ENCODE measurements around the gene OSBPL1A.

Gene OSBPL1A

DNA sequence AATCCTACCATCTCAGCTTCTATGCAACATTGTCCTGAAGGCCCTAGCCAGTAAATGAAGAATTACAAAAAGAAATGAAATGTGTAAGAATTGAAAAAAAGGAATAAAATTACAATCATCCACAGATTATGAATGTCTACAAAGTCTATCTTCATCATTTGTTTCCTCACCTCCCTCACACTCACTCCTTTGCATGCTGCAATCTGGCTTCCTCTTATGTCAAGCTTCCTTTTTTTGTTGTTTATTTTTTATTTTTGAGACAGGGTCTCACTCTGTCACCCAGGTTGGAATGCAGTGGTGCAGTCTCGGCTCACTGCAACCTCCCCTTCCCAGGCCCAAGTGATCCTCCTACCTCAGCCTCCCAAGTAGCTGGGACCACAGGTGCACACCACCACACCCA, 129.7 kb downstream of the OSBPL1A start:
- DNase-seq (ENCODE audit: low spot score), result no peak

- no peak for DNase-seq (ENCODE audit: low spot score)
Observed at GRCh38 chr18:24266131-24266530, 131.5 kb downstream of the OSBPL1A start.

DNA sequence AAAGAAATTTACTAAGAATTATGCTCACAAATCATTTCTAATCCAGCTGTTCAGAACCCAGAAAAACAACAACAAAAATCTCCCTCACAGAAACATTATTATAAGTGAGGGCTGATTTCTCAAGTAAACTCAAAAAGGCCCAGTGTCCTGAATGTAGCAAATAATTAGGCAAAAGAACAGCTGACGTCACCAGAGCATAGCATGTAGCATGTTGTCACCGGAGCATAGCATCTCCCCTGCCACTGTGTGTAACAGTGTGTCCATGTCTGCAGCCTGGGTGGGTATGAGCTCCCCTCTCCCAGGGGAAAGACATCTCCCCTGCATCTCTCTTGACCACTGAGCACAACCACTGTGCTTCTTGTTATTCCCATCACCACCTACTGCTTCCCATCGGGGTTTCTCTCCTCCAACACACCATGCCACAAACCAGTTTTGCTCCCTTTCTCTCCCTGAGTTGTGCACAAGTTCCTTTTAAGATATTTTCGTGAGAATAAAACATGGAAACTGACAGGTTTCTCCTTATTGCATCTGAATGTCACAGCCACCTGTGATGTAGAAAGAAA, 132.0 kb downstream of the OSBPL1A start:
- no peak for DNase-seq (ENCODE audit: low spot score)

DNA sequence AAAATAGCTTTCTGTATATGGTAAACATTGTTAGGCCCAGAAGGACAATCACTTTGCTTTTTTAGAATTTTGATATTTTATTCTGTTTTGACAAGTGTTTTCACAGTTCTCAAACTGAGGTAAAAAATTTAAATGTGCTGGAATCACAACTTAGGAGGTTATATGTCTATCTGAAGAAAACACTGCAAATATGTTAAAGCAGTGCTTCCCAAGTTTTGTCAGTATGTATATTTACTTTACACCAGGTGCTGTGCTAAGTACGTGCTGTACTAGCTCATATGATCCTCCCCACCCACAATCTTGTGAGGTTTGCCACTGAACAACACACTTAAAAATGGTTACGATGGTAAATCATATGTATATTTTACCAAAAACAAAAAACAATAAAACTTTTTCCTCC, 134.6 kb downstream of the OSBPL1A start:
- DNase-seq (ENCODE audit: low spot score), result no peak

- DNase-seq (ENCODE audit: low spot score), result no peak
Observed at GRCh38 chr18:24262087-24262486, 135.5 kb downstream of the OSBPL1A start.

GRCh38 chr18:24259869-24260641, 137.6 kb downstream of the OSBPL1A start:
- no peak for DNase-seq (ENCODE audit: low spot score)

DNA sequence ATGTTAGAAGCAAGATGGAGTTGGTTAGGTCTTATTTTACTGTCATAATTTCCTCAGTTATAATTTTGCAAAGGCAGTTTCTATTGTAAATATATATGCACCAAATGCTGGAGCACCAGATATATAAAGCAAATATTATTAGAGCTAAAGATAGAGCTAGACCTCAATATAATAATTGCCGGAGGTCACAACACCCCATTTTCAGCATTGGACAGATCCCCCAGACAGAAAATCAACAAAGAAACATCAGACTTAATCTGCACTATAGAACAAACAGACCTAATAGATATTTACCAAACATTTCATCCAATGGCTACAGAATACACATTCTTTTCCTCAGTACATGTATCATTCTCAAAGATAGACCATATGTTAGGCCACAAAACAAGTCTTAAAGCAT, 143.6 kb downstream of the OSBPL1A start:
- no peak for DNase-seq (ENCODE audit: low spot score)

GRCh38 chr18:24249716-24250115, 147.9 kb downstream of the OSBPL1A start:
- no peak for DNase-seq (ENCODE audit: low spot score)

GRCh38 chr18:24248359-24248758, 149.3 kb downstream of the OSBPL1A start:
- no peak for DNase-seq (ENCODE audit: low spot score)

- DNase-seq (ENCODE audit: low spot score), result no peak
Observed at GRCh38 chr18:24246143-24246542, 151.5 kb downstream of the OSBPL1A start.

GRCh38 chr18:24244698-24245097, 152.9 kb downstream of the OSBPL1A start:
- no peak for DNase-seq (ENCODE audit: low spot score)

DNA sequence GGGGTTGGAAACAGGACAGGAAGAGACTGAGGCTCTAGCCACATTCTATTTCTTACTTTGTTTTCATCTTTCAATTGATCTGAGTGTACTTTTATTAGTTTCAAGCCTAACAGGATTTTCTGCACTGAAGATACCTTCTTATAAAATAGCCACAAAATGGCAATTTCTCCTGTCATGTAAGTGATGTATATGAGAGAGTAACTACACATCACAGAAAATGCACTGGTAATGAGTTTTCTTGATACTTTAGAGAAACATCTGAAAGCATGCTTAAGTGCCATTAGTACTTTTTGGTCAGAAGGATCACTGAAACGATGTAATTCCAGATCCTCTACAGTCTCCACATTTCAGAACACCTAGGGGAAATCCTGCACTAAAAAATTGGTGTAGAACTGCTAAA, 153.9 kb downstream of the OSBPL1A start:
- no peak for DNase-seq (ENCODE audit: low spot score)

- DNase-seq (ENCODE audit: low spot score), result no peak
Observed at GRCh38 chr18:24239341-24239740, 158.3 kb downstream of the OSBPL1A start.

DNA sequence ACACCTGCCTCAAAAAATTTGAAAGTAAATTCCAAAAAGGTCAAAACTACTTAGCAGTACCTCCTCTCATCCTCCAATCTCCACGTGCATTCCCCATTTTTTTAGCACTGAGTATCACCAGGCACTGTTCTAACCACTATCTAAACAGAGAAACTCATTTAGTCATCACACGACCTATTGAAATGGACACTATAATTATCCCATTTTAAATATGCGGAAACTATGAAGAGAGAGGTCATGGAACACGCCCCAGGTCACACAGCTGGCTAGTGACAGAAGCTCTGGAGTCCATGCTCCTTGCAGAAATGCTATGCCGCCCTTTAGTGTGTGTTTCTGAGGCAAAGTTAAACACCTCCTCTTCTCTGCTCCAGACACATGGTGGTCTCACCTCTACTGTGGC, 159.2 kb downstream of the OSBPL1A start:
- no peak for DNase-seq (ENCODE audit: low spot score)

DNA sequence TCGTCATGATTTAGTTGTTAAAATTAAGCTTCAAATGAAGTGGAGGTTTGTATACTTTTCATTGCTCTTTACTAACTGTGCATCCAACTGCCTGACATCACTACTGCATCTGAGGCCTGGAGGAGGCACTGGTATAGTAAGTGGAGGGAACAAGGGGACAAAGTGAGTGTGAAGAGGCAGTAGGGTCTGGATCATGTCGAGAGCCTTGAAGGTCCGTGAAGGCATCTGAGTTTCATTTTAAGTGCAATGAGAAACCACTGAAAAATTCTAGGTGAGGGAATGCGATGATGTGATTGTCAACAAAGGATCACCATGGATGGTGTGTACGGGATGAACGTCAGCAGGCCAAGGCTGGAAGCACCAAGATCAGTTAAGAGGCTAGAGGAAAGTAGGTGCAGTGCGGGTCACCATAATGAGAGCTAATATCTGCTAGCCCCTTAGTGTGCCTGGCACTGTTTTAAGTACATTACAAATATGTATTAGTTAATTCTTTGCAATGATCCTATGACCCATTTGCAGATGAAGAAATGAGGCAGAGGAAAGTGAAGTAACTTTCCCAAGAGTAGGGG, 162.7 kb downstream of the OSBPL1A start:
- no peak for DNase-seq (ENCODE audit: low spot score)

GRCh38 chr18:24234330-24234729, 163.3 kb downstream of the OSBPL1A start:
- no peak for DNase-seq (ENCODE audit: low spot score)

- no peak for DNase-seq (ENCODE audit: low spot score)
Observed at GRCh38 chr18:24232800-24233199, 164.8 kb downstream of the OSBPL1A start.

DNA sequence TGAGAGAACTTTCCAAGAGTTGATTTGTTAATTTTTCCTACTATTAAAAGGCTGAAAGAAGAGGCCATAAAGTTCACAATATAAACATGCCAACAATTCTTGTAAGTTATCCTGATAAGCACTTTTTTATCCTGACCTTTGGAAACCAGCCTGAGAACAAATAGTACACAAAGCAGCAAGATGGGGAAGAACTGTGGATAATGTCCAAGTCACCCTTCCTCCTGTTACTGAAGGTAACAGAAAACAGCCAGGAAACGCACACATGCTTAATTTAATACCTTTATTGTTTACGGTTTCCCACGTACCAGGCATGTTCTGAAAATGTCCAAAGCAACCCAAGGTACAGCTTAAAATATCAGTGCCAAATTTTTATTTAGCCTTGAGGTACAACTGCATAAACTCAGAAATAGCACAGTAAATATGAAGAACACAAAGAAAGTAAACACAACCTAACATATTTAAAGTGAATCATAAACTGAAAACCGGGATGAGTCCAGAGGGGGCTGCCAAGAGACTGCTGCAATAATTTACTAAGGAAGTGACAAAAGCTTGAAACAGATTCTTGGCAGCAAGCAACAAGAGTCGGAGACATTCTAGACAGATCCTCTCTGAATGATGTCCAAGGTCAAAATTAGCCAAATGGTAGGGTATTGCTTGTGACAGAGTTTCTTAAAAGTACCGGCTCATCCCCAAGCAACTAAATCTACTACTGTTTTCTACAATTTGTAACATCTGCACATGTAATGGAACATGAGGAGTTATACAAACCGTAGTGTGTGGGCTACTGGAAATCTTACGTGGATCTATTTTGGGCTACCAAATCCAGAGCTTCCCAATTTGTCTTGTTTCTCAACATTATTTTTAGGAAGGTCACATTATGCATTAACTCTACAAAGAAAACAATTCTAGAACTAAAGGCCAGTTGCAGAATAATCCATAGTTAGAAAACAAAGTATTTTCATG, 165.6 kb downstream of the OSBPL1A start:
- DNase-seq (ENCODE audit: low spot score), result no peak

GRCh38 chr18:24230766-24231165, 166.9 kb downstream of the OSBPL1A start:
- DNase-seq (ENCODE audit: low spot score), result no peak

- no peak for DNase-seq (ENCODE audit: low spot score)
Observed at GRCh38 chr18:24228667-24229041, 169.0 kb downstream of the OSBPL1A start.

DNA sequence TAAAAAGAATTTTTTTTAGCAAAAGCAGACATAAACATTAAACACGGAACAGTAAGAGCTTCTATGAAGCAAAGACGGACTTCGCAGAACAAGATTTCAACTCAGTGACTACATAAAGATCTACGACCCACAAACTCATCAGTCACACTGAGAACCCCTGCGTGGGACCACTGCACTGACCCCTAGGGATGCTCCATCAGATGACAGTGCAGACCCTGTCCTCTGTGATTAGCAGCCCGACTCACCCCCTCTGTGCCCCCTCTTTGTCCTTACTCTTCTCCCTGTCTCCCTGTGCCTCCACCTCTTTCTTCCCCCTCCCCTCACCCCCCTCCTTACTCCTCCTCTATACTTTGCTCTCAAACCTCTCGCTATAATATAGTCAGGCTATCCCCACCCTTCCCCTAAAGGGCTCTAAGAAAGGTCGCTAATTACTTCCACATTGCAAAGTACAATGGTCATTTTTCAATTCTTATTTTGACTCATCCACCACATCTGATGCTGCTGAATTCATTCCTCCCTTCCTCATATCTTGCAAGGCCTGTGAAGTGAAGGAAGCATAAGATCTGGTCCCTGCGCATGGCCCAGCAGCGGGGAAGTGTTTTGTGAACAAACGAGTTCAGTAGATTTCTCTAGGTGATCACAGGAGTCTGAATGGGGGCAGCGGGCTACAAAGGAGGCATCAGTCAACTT, 169.5 kb downstream of the OSBPL1A start:
- no peak for DNase-seq (ENCODE audit: low spot score)

DNA sequence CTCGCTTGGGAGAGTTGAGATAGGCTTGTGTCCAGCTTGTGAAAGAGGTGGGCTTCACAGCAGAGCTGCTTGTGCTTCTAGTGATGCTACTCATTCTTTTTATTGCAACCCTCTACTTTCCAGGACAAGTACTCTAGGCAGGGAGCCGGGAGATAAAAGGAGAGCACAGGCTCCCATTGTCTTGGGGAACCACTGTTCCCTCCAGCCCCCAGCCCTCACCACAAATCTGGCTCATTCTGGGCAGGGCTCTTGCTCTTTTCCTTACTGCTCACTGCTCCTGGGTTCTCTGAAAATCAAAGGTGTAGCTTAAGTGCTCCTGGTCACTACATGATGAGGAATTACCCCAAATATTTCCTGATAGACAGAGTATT, 177.3 kb downstream of the OSBPL1A start:
- no peak for DNase-seq (ENCODE audit: low spot score)

All from Ammon's horn (tissue), 1 donor.